ENCODE data around the gene AP1AR. TPM values are rescaled to one million over a fixed set of nuclear protein-coding genes. Genes with fewer than 3 reads are reported as not detected.
"Not testable (repeated sequence)": the region's sequence is repeated elsewhere in the genome, so short reads cannot be mapped to it uniquely, and the experiment has no call there.

The AP1AR gene
- 26.3 and 34.9 TPM in 2 replicates for total RNA-seq

DNA sequence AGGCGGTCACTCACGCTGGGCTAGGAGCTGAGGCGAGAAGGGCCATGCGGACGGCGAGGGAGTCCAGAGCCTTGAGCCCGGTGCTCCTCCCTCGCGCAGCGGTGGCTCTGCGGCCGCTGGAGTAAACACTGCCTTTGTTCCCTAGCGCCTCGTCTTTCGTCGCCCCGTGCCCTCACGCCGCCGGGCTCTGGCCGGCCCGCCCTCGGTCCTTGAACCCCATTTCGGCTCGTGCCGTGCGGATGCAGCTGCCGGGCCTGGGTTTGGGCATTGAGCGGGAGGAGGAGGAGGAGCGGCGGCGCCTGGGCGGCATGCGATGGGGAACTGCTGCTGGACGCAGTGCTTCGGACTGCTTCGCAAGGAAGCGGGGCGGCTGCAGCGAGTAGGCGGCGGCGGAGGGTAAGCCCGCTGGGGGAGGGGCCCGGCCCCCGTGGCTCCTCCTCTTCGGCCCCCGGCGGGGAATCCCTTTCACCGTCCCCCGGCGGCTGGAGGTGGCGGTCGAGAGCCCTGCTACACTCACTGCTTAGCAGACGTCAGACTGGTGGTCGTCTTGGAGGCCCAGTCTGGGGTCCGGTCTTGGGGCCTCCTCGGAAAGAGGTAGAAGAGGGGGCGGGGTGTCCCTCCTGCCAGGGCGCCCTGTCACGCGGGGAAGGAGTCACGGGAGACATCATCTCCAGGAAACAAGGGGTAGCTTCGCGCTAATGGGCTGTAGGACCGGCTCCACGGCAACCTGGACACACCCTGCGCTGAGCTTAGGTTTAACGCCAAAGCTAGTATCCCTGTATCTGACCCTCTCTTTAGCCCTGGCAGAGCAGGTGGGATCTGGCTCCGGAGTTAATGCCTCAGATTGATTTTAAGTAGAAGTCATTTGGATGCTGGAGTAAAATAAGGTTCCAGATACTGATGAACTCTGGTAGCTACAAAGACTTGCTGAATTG lies at the start of gene AP1AR:
Gene AP1AR (plus strand): TSS at position 9 of the 935 bp plus-strand sequence. CDS start 305 bp downstream, at position 314.
- peak; percentile 22 for DNase-seq (ENCODE audit: low read depth, low spot score)

GRCh38 chr4:112182604-112183003 lies 49.0 kb upstream of the AP1AR start:
- no peak for DNase-seq (ENCODE audit: low read depth, low spot score)

DNA sequence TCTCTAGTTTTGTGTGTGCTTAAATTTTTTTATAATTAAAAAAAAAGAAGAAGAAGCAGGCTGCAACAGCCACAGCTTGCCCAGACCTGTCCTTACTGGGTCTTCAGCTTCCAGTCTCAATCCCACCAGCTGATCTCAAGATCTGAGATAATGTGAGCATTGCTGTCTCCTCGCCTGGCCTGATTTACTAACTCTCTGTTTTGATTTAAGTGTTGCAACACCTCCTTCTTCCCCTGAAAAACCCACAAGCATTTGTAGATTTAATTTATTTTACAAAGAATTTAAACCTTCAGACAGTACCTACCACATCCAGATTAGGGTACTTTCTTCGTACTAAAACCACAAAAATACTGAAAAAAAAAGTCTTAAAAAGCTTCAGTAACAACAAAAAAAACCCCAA lies 48.3 kb upstream of the AP1AR start:
- DNase-seq (ENCODE audit: low read depth, low spot score): no peak

DNA sequence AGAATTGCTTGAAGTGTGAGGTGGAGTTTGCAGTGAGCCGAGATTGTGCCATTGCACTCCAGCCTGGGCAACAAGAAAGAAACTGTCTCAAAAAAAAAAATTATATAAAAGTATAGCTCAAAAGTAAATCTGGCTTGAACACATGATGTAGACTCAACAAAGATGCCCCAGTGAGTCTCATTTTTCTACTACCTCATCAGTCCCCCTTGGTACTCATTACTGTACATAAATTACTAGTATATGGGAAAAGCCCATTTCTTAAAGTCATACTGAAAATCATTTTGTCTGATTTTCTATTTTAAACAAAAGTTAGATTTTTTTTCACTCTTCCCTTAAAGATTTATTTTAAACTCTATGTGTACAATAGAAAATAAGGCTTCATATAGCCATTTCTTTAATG lies 47.1 kb upstream of the AP1AR start:
- no peak for DNase-seq (ENCODE audit: low read depth, low spot score)

DNA sequence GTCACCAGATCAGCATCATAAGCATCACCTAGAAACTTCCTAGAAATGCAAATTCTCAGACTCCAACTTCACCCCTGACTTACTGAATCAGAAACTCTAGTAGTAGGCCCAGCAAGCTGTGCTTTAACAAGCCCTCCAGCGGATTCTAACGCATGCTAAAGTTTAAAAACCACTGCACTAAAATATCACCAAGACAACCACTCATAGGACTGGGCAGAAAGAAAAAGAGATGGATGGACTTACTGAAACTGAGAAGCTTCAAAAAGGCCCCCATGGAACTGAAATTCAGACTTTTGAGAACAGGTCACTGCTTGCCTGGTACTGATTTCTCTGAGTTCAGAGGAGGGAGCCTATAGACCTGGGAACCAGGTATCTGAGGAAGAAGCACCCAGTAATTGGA lies 46.3 kb upstream of the AP1AR start:
- no peak for DNase-seq (ENCODE audit: low read depth, low spot score)

DNA sequence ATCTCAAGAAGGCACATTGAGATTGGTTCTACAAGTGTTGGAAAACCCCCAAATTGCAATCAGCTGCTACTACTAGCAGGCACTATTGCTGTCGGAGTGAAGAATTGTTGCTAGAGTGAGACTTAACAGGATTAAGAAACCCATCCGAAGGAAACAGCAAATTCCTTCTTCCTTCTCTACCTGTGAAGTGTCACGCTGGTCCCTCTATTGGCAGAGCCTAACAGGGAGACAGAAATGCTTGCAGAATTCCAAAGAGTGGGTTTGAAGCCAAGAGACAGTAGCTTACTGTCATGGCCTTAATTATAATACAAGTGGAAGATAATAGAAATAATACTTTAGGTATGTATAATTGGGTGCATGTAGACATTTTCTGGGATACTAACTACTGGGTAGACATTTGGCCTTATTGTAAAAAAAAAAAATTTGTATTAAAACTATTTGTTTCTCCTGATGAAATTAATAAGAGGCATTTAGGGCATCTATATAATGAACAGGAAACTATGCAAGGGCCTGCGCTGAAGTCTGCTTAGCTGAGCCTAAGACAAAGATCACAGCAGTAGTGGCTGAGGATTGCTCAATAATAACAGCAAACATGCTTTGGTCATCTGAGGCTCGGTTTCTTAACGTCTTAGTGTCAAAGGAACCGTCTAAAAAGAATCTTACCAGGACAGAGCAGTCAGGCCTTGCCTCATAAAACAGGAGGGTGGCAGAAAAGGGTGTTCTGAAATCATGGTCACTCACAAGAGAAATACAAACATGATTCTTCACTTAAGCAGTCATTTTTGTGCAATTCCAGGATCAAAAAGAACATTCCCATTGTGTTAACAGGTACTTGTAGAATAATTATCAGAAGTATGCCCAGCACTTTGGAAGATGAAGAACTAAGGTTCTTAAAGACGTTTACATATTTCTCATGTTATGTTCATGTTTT lies 45.6 kb upstream of the AP1AR start:
- no peak for DNase-seq (ENCODE audit: low read depth, low spot score)

DNA sequence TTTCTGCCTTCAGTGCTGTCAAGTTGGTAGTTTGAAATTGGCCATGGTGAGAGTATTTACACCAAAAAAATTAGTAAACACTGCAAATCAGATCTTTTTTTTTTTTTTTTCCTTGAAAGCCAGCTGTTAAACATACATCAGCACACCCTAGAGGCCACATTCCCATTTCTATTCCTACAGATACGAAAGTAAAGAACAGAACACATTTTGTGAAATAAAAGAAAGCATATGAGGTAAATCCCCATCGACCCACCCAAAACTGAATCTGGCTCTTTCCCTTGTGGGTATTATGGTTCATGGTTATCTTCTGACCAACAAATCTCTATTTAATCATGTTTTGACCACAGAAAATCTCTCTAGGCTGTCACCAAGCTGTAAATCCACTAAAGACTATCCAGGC lies 41.8 kb upstream of the AP1AR start:
- no peak for DNase-seq (ENCODE audit: low read depth, low spot score)

DNA sequence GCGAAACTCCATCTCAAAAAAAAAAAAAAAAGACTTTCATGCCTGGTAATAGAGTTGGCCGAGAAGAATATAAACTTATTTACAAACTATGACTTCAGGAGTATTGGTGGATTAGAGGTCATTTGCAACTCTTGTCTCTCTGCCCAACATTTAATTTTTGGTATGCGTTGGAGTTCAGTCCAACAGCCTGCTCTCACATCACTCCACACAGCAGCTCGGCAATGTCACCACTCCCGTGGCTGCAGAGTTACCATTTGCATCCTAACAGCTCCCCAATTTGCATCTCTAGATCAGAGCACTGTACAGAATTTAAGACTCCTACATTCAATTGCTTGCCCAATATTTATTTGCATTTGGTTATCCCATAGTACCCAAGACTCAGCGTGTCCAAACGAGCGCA lies 40.9 kb upstream of the AP1AR start:
- no peak for DNase-seq (ENCODE audit: low read depth, low spot score)

DNA sequence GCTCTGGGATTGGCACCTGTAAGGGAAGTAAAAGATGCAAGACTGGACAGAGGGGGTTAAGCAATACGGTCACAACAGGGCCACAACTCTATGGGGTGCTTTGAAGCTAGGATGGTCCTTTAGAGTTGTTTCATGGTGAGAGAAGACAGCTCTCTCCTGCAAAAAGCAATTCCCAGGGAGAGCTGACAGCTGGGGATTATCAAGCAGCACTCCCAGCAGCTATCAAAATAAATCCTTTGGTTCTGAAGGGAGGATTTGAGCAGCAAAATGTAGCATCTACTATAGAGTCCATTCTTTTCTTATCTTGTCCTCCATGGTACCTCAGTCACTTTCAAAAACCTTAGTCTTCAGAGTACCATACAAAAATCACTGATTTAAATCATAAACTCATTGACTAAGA lies 35.1 kb upstream of the AP1AR start:
- DNase-seq (ENCODE audit: low read depth, low spot score): no peak

- DNase-seq (ENCODE audit: low read depth, low spot score): no peak
Measured at GRCh38 chr4:112199041-112199440, 32.5 kb upstream of the AP1AR start.

DNA sequence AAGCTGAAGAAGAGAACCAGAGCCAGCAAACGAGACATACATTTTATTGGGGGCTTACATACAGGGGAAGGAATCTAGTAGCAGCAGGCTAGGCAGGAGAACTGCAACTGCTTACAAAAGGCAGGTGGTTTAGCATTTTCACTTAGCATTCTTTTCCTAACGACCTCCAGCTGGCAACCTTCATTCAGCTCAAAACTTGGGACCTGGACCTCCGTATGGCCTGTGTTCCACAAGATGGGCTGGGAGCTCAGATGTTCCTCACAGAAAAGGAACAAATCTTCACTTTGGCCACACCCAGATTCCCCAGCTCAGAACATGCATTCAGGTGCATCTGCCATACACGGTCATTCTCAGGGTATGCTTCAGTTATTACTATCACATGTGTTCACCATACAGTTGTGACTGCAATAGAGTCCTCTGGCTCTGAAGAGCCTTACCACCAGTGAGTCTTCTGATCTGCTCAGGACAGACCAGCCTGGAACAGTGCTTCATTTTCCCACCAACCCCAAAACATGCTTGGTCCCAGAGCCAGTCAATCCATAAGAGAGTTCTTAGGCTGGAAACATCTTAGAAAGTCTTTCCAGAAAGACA lies 29.6 kb upstream of the AP1AR start:
- no peak for DNase-seq (ENCODE audit: low read depth, low spot score)

DNA sequence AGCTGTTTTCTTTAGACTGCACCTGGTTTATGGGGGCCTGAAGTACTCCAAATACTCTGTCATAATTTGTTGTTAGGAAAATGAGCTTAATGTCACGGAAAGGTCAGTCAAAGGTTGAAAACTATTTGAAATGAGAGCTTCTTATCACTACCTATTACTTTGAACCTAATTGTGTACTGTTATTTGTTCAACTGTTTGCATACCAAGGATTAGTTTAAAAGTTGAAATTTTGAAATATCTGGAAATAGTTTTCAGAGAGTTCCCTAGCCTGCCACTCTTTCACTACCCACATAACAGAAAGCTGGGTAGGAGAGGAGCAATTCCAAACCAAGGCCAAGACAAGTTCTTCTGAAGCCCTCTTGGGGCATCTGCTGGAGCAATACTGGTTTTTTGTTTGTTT lies 28.0 kb upstream of the AP1AR start:
- no peak for DNase-seq (ENCODE audit: low read depth, low spot score)

- no peak for DNase-seq (ENCODE audit: low read depth, low spot score)
Measured at GRCh38 chr4:112206431-112206830, 25.2 kb upstream of the AP1AR start.

- DNase-seq (ENCODE audit: low read depth, low spot score): not testable (repeated sequence)
Measured at GRCh38 chr4:112208137-112209095, 23.2 kb upstream of the AP1AR start.

GRCh38 chr4:112210777-112211176 lies 20.8 kb upstream of the AP1AR start:
- DNase-seq (ENCODE audit: low read depth, low spot score): no peak

GRCh38 chr4:112213091-112213490 lies 18.5 kb upstream of the AP1AR start:
- no peak for DNase-seq (ENCODE audit: low read depth, low spot score)

- no peak for DNase-seq (ENCODE audit: low read depth, low spot score)
Measured at GRCh38 chr4:112213856-112214255, 17.7 kb upstream of the AP1AR start.

DNA sequence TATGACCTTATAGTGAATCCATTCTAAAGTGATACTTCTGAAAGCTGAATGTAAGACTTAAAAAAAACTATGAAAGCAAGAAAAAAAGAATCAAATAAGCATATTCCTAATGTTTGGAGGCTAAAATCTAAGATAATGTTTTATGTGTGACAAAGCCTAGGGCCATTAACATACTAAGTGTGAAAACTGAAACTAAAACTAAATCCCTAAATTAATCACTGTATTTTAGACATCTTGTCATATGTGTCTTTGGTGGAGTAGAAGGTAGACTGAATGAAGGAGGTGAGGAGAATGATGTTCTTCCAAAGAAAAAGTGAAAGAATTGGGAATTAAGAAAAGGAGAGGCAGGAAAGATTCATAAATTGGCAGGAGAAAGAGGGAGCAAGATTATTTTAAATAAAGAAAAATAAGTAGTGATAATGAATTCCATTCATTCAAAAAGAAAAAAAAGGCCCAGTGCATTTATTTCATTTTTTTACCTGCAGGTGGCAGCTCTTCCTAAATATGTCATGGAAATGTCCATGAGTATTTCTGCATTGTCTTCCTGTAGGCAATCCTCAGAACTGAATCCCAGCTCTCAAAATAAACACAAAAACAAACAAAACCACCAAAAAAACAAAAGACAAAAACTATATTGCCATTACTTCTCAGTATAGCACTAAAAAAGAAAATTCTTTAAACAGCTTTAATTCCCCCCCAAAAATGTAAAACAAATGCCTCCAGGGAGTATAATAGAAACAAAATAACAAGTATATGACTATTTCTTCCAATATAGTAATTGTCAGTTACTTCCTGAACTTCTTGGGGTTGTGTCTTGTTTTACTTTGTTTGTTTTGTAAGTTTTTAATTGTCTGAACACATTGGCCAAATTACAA lies 17.0 kb upstream of the AP1AR start:
- DNase-seq (ENCODE audit: low read depth, low spot score): no peak

DNA sequence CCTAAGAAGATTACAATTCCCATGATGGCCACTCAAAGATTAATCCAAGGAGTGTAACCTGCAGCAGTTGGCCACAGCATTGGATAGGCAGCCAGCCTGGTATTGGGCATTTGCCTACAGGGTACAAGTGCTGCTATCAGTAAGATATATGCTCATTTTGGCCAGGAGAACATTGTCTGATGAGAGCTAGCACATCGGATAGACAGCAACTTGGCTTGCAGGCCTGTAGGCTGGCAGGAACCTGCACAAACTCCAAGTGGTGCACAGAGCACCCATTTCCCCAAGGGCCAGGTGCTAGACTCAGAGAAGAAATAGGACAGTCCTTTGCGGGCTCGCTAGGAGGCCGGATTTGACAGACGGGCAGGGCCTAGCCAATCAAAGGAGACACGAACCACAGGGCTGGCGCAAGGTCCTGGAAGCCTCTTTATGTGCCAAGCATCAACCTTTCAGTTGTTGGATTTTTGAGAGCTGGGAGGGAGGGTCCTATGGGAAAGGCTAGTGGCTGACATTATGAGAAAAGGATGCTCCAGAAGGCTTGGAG lies 11.7 kb upstream of the AP1AR start:
- no peak for DNase-seq (ENCODE audit: low read depth, low spot score)

All from pulmonary artery endothelial cell (primary cell).